ENCODE measurements around the gene VPS51. TPM values are rescaled to one million over a fixed set of nuclear protein-coding genes. Genes with fewer than 3 reads are reported as not detected.

The VPS51 gene
- total and polyA plus RNA-seq, 9 of the 15 experiments (the other 6 are each of a cell fraction or from before 2014, with no cell fraction given), result 1.8 to 143 (median 46.8) TPM

- TF ChIP-seq ZBTB12 (CRISPR knock-in tag; IDR thresholded peaks at IDR 0.05), result no peak
- no peak for TF ChIP-seq SAFB2 (IDR thresholded peaks at IDR 0.05; ENCODE audit: borderline replicate concordance, low read depth, low read length, severe bottlenecking)
- TF ChIP-seq ZNF507 (tag; conservative IDR thresholded peaks at IDR 0.05), result no peak
- TF ChIP-seq BACH1 (tag; IDR thresholded peaks at IDR 0.05), result no peak; the same call in 1 of the 2 replicates
- TF ChIP-seq HIVEP1 (CRISPR knock-in tag; IDR thresholded peaks at IDR 0.05), result no peak
- TF ChIP-seq ZNF717 (CRISPR knock-in tag; IDR thresholded peaks at IDR 0.05), result no peak
- TF ChIP-seq MAFK (IDR thresholded peaks at IDR 0.05; ENCODE audit: low read length), result no peak
- TF ChIP-seq ZNF655 (CRISPR knock-in tag; IDR thresholded peaks at IDR 0.05), result no peak
- TF ChIP-seq ZNF699 (CRISPR knock-in tag; IDR thresholded peaks at IDR 0.05; ENCODE audit: insufficient replicate concordance), result no peak
- no peak for TF ChIP-seq PCBP2 (IDR thresholded peaks at IDR 0.05; ENCODE audit: low read depth, low read length, poor library complexity, severe bottlenecking)
- no peak for TF ChIP-seq ZNF121 (CRISPR knock-in tag; conservative IDR thresholded peaks at IDR 0.05)
- no peak for TF ChIP-seq KAT2B (IDR thresholded peaks at IDR 0.05; ENCODE audit: low read depth, low read length)
- no peak for TF ChIP-seq SREBF2 (CRISPR knock-in tag; IDR thresholded peaks at IDR 0.05)
- TF ChIP-seq PTTG1 (tag; IDR thresholded peaks at IDR 0.05; ENCODE audit: low read depth), result no peak
- TF ChIP-seq STAG1 (CRISPR knock-in tag; IDR thresholded peaks at IDR 0.05; ENCODE audit: borderline replicate concordance), result no peak
- TF ChIP-seq, protein P1, sequence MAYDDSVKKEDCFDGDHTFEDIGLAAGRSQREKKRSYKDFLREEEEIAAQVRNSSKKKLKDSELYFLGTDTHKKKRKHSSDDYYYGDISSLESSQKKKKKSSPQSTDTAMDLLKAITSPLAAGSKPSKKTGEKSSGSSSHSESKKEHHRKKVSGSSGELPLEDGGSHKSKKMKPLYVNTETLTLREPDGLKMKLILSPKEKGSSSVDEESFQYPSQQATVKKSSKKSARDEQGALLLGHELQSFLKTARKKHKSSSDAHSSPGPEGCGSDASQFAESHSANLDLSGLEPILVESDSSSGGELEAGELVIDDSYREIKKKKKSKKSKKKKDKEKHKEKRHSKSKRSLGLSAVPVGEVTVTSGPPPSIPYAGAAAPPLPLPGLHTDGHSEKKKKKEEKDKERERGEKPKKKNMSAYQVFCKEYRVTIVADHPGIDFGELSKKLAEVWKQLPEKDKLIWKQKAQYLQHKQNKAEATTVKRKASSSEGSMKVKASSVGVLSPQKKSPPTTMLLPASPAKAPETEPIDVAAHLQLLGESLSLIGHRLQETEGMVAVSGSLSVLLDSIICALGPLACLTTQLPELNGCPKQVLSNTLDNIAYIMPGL (CRISPR knock-in tag; IDR thresholded peaks at IDR 0.05), result peak; percentile 35; the same call in 1 of the 2 replicates
- TF ChIP-seq, protein P2, sequence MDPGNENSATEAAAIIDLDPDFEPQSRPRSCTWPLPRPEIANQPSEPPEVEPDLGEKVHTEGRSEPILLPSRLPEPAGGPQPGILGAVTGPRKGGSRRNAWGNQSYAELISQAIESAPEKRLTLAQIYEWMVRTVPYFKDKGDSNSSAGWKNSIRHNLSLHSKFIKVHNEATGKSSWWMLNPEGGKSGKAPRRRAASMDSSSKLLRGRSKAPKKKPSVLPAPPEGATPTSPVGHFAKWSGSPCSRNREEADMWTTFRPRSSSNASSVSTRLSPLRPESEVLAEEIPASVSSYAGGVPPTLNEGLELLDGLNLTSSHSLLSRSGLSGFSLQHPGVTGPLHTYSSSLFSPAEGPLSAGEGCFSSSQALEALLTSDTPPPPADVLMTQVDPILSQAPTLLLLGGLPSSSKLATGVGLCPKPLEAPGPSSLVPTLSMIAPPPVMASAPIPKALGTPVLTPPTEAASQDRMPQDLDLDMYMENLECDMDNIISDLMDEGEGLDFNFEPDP (CRISPR knock-in tag; IDR thresholded peaks at IDR 0.05), result no peak
- no peak for TF ChIP-seq MNT (conservative IDR thresholded peaks at IDR 0.05)
- no peak for TF ChIP-seq ELF2 (CRISPR knock-in tag; IDR thresholded peaks at IDR 0.05)
These were observed 39.1 kb downstream of the VPS51 start (continued) for GRCh38 chr11:65134952-65135632.

Data from K562 (cell line).